Astrocyte of the hippocampus (primary cell): Measurements from ENCODE around the gene HELZ.
A peak's percentile ranks its signal among the peaks of the same experiment; 100 is the strongest.
"Not testable (repeated sequence)": the region's sequence is repeated elsewhere in the genome, so short reads cannot be mapped to it uniquely, and the experiment has no call there.

ENCODE experiments used
- DNase-seq: peaks from one replicate; pipeline ENCODE4 v3.0.0; 2011; ENCODE audit warnings: low read depth, low spot score

HELZ gene

DNA sequence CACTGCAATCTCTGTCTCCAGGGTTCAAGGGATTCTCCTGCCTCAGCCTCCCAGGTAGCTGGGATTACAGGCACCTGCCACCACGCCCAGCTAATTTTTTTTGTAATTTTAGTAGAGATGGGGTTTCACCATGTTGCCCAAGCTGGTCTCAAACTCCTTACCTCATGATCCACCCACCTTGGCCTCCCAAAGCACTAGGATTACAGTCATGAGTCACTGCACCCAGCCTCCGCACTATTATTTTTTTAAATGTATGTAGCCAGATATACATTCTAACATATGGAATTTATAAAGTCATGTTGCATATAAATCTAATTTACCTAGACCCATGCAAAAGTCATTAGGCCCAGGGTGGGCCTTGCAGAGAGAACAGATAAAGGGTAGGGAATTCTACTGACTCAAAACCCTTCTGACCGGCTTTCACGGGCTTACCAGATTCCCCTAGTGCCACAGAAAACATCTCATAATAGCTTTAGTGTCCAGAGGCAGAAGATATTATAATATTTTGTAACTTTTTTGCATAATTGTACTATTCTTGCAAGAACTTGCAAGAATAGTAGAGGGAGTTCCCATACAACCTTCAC is 20.5 kb upstream of the HELZ start:
- no peak for DNase-seq

DNA sequence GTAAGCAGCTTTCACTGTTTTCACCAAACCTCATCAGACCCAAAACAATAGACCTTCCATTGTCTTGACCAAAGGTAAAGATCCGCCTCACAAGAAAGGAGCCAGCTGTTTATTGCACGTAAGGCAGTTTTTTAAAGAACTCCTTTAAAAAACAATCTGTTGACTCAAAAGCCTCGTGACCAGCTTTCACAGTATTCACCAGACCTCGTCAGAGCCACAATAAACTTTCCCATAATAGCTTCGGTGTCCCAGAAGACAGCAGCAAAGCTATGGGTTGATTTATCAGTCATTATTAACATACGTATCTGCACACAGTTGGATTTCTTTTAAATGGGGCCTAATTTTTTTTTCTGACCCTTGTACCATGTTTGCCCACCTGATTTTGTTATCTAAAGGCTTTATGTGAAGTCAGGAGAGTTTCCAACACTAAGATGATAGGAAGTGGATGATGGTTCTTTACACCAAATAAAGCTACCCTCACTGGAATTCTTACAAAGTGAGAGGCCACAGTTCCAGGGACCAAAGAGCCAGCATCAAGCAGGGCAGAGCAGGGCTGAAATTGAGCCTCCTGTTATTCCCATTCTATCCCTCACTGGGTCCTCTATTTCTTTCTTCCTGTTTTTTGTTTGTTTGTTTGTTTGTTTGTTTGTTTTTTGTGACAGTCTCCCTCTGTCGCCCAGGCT is 17.6 kb upstream of the HELZ start:
- DNase-seq: no peak

- DNase-seq: peak; percentile 38
Measured at GRCh38 chr17:67260170-67260987, 15.4 kb upstream of the HELZ start.

DNA sequence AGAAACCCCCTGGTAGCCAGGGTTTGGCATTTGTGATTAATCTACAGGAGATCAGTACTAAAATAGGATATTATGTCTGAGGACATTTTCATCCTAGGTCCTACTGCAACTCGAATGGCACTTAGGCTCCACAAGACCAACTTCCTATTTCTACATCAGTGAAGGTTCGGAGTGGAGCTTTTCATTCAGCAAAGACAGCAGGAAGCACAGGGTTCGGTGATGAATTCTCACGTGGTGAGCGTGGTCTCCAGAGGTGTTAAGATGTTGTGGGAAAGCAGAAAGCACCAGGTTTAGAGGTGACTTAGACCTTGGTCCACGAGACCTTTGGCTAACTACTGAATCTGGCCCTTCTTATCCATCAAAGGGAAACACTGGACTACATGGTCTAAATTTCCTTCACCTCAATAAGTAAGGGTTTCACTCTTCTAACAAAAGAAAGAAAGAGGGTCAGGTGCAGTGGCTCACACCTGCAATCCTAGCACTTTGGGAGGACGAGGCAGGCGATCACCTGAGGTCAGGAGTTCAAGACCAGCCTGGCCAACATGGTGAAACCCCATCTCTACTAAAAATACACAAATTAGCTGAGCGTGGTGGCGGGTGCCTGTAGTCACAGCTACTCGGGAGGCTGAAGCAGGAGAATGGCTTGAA is 13.9 kb upstream of the HELZ start:
- DNase-seq: no peak

GRCh38 chr17:67256075-67256732 is 11.2 kb upstream of the HELZ start:
- DNase-seq: no peak

- DNase-seq: no peak
Measured at GRCh38 chr17:67253384-67253783, 8.4 kb upstream of the HELZ start.

GRCh38 chr17:67251586-67251985 is 6.6 kb upstream of the HELZ start:
- DNase-seq: not testable (repeated sequence)

DNA sequence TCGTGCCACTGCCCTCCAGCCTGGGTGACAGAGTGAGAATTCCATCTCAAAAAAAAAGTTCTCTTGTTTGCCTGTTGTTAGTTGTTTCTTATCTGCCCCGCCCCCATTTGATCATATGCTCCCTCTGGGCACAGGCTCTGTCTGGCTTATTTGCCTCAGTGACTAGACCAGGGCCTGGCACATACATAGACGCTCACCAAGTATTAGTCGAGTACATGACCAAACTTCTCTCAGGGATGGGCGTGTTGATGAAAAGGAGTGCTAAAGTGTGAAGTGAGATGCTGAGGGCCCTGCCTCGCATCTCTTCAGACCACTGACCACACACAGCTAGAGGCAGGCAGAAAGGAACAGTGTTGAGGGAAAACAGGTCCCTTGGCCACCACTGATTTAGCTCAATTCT is 3.3 kb upstream of the HELZ start:
- DNase-seq: no peak

DNA sequence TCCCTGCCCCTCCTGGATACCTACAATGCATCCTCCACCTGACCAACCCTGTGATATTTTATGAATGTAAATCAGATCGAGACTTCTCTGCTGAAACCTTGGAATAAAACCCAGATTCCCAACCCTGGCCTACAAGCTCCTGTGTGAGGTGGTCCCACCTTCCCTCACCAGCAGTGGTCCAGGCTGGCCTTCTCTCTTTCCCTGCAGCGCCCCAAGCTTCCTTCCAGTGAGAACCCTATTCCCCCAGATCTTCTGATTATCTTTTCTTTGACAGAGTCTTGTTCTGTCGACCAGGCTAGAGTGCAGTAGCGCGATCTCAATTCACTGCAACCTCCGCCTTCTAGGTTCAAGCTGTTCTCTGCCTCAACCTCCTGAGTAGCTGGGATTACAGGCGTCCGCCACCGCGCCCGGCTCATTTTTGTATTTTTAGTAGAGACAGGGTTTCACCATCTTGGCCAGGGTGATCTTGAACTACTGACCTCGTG is 2.5 kb upstream of the HELZ start:
- DNase-seq: no peak

GRCh38 chr17:67246653-67247415 is 1.8 kb upstream of the HELZ start:
- DNase-seq: peak; percentile 76

DNA sequence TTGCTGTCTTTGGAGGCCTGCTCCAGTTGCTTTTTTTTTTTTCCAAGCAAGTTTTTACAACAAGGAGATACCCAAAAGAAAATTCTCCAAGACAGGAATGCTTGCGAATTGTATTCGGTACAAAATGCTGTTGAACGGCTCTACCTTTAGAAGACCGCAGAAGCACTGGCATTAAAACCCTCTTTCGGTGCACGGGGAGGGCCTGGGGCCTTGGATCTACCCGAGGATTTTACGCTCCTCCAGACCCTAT is 1.3 kb upstream of the HELZ start:
- peak; percentile 55 for DNase-seq

- DNase-seq: peak; percentile 54
Measured at GRCh38 chr17:67245694-67246402, 852 bp upstream of the HELZ start.

DNA sequence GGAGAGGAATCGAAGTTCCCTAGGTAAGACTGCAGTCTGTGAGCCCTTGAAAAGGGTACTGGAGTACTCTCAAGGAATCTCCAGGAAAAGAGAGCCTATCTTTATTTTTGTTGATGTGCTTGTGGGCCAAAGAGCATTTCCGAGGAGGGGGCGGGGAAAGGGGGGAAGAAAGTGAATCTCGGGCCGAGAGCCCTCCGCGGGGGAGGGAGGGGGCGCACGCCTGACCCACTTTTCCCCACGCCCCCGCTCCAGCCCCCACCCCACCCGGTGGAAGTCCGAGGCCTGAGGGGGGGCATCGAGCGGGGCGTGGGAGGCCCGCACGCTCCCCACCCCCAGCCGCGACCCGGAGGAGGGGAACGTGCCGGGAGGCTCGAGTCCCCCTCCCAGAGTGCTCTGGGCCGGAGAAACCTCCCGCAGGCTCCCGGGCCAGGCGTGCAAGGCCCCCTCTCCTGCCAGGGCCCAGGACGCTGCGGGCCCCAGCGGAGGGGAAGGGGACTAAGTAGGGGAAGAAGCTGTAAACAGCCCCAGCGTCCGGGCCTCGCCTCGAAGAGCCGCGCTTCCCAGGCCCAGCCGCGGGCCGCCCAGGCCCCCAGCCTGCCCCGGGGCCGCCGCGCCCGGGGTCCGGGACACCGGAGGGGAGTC is 444 bp downstream of the HELZ start:
- DNase-seq: no peak

GRCh38 chr17:67243284-67243683 is 1.7 kb downstream of the HELZ start:
- DNase-seq: no peak

DNA sequence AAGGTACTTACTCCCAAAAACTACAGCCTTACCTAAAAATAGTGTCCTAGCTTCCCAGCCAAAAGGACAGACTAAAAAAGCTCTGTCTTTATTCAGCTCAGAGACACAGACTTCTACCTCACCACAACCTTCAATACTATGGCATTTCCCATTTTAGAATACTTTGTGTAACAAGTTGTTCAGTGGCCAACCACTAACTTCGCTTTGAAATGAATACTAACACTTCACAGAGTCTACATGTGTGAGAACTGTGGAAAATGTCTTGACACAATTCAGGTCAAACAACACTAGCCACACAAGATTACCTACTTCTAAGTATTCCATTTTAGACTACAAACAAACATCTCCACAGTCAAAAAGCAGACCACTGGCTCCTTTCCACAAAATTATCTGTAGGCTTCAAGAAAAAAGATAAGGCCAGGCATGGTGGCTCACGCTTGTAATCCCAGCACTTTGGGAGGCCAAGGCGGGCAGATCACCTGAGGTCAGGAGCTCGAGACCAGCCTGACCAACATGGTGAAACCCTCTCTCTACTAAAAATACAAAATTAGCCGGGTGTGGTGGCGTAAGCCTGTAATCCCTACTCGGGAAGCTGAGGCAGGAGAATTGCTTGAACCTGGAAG is 3.2 kb downstream of the HELZ start:
- DNase-seq: no peak

GRCh38 chr17:67239597-67239996 is 5.4 kb downstream of the HELZ start:
- peak; percentile 55 for DNase-seq

- DNase-seq: peak; percentile 18
Measured at GRCh38 chr17:67238991-67239390, 6.0 kb downstream of the HELZ start.

- no peak for DNase-seq
Measured at GRCh38 chr17:67232441-67232840, 12.6 kb downstream of the HELZ start.

DNA sequence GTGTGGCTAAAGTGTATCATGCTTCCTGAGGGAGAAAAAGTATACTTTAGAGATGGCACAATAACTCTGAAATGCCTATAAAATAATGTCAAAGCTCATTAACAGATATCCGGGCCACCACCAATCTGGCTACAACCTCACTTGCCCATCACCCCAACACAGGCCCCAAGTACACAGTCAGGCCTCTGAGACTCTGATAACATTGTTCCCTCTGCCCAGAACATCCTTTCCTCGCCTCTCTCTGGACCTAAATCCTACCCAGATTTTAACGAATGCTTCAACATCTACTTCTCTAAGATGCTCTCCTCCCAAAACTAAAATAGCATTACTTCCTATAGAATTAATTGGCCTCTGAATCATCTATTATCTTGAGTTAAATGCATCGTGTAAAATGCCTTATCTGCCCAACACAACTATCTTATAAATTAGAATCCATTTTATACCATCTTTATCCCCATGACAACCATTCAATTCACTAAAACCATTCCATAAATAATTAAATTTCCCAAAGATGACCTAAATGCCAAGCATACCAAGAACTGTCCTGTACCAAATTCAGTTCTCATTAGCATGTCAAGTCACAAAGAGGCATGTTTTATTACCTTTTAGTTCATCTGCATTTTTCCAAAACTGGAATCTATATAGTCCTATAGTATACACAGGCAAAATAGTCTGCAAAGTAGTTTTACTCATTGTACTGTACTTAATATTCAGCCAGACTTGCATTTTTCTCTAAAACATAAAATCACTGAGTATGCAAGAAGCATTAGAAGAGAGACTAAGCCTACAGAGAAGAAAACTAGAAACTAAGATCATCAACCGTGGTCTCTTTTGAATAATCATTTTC is 15.7 kb downstream of the HELZ start:
- no peak for DNase-seq
